ENCODE data around the gene C12orf54. TPM values are rescaled to one million over a fixed set of nuclear protein-coding genes. Genes with fewer than 3 reads are reported as not detected.

C12orf54 gene
- total RNA-seq, 1 donor from 2014 or later = 1.2 TPM

DNA sequence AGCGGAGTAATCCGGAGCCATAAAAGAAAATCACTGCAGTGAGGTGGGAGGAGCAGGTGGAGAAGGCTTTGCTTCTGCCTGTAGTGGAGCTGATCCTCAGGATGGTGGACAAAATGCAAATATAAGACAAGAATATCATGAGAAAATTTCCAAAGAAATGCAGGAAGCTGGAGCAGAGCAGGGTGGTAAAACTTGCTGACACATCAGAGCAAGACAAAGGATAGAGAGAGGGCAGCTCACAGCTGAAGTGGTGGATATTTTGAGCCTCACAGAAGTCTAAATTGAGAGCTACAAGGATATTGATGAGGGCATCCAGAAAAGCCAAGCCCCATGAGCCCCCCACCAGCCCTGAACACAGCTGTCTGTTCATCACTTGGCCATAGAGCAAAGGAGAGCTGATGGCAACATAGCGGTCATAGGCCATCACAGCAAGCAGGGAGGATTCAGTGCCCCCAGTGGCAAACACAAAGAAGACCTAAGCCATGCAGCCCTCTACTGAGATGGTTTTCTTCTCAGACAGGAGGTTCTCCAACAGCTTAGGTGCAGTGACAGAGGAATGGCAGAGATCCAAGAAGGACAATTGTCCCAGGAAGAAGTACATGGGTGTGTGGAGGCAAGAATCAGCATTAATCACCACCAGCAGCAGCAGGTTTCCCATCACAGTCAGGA is 40.0 kb upstream of the C12orf54 start:
- H3K4me1 Mint-ChIP-seq (ENCODE audit: low read depth, unreplicated experiment) = peaks cover 17% of the 10 kb centered on the region

DNA sequence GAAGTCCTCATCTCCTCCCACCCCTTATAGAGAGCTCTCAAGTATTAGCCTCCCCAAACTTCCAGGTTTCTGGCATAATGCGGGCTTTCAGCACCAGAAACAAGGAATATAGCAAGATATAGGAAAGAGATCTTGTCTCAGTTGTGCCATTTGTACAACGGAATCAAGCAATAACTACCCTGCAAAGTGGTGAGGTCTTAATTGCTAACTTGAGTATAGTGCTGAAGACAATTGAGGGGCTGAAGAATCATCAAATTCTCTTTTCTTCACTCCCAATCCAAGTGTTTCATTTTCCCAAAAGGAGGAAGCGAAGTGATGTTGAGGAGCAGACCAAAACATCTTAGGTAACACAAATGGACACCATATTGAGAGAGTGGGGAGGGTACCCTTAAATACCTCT is 36.8 kb upstream of the C12orf54 start:
- peaks cover 2% of the 10 kb centered on the region for H3K27me3 Mint-ChIP-seq (ENCODE audit: low read depth, unreplicated experiment)
- TF ChIP-seq, protein P1, sequence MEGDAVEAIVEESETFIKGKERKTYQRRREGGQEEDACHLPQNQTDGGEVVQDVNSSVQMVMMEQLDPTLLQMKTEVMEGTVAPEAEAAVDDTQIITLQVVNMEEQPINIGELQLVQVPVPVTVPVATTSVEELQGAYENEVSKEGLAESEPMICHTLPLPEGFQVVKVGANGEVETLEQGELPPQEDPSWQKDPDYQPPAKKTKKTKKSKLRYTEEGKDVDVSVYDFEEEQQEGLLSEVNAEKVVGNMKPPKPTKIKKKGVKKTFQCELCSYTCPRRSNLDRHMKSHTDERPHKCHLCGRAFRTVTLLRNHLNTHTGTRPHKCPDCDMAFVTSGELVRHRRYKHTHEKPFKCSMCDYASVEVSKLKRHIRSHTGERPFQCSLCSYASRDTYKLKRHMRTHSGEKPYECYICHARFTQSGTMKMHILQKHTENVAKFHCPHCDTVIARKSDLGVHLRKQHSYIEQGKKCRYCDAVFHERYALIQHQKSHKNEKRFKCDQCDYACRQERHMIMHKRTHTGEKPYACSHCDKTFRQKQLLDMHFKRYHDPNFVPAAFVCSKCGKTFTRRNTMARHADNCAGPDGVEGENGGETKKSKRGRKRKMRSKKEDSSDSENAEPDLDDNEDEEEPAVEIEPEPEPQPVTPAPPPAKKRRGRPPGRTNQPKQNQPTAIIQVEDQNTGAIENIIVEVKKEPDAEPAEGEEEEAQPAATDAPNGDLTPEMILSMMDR (IDR thresholded peaks at IDR 0.05; ENCODE audit: insufficient read depth, low read depth, low read length) = no peak
- TF ChIP-seq EZH2 (IDR thresholded peaks at IDR 0.05; ENCODE audit: insufficient read depth, low read length) = no peak
- H3K36me3 ChIP-seq (ENCODE audit: insufficient read depth, low read length) = no peaks in the 10 kb centered on the region

More for the DNA sequence above, 40.0 kb upstream of the C12orf54 start:
- TF ChIP-seq, protein P1 (IDR thresholded peaks at IDR 0.05; ENCODE audit: insufficient read depth, low read depth, low read length) = no peak
- no peak for TF ChIP-seq EZH2 (IDR thresholded peaks at IDR 0.05; ENCODE audit: insufficient read depth, low read length)
- H3K4me3 Mint-ChIP-seq (ENCODE audit: unreplicated experiment) = no peak overlapping the region
- no peak overlapping the region for H2AFZ ChIP-seq (ENCODE audit: low read depth, low read length)
- no peaks in the 10 kb centered on the region for H3K9me3 ChIP-seq (ENCODE audit: insufficient read depth, low read depth, low read length)
- H3K27ac ChIP-seq (ENCODE audit: low read depth, low read length) = no peak overlapping the region
- no peak overlapping the region for H3K4me2 ChIP-seq (ENCODE audit: low read length)
- FAIRE-seq (no peak), DNase-seq (ENCODE audit: low read depth) (no peak)
- H3K27me3 ChIP-seq (ENCODE audit: insufficient read depth, low read length) = no peaks in the 10 kb centered on the region
- H4K20me1 ChIP-seq (ENCODE audit: insufficient read depth, low read length) = no peaks in the 10 kb centered on the region
- no peak overlapping the region for H3K4me3 ChIP-seq (ENCODE audit: insufficient read depth, low read depth, low read length)
- H3K27me3 Mint-ChIP-seq (ENCODE audit: low read depth, unreplicated experiment) = peaks cover 2% of the 10 kb centered on the region
- H3K36me3 Mint-ChIP-seq (ENCODE audit: low read depth, unreplicated experiment) = no peaks in the 10 kb centered on the region
- no peaks in the 10 kb centered on the region for H3K9me3 Mint-ChIP-seq (ENCODE audit: unreplicated experiment)
- no peaks in the 10 kb centered on the region for H3K4me1 ChIP-seq (ENCODE audit: insufficient read depth, low read length)
- no peaks in the 10 kb centered on the region for H3K79me2 ChIP-seq (ENCODE audit: insufficient read depth, low read length)
- no peaks in the 10 kb centered on the region for H3K36me3 ChIP-seq (ENCODE audit: insufficient read depth, low read length)
- H3K27ac Mint-ChIP-seq (ENCODE audit: unreplicated experiment) = no peak overlapping the region
- no peak overlapping the region for H3K9ac ChIP-seq (ENCODE audit: low read length)

DNA sequence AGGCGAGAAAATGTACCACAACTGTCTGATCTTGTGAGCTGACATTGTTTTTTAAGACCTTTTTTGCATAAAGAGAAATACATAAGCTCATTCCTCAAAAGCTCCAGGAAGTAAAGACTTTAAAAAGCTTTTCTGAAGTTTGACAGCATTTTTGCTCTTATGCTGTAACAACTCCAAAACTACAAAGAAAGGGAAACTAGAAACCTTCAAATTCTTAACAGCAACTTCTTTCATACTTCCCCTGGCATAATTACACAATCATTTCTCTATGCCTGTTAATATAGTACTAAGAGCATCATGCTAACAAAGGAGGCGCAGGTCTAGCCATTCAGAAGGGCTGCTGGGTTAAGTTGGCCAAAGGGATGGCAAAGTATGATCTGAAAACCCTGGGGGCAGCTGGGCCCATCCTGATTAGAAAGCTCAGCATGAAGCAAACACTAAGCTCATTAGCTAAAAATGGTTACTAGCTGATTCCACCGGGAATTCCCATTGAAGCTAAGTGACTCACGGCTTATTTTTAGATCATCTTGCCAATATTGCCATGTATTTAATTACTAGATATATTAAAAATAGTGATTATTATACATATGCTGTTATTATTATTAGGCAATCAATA is 36.0 kb upstream of the C12orf54 start:
- no peaks in the 10 kb centered on the region for H3K36me3 Mint-ChIP-seq (ENCODE audit: low read depth, unreplicated experiment)
- H3K4me2 ChIP-seq (ENCODE audit: low read length) = no peak overlapping the region
- H3K4me1 ChIP-seq (ENCODE audit: insufficient read depth, low read length) = no peaks in the 10 kb centered on the region
- H3K27me3 ChIP-seq (ENCODE audit: insufficient read depth, low read length) = no peaks in the 10 kb centered on the region
- H3K27ac ChIP-seq (ENCODE audit: low read depth, low read length) = no peak overlapping the region
- H3K9me3 Mint-ChIP-seq (ENCODE audit: unreplicated experiment) = peaks cover 4% of the 10 kb centered on the region
- H3K4me3 Mint-ChIP-seq (ENCODE audit: unreplicated experiment) = no peak overlapping the region
- H2AFZ ChIP-seq (ENCODE audit: low read depth, low read length) = no peak overlapping the region
- peaks cover 4% of the 10 kb centered on the region for H3K27me3 Mint-ChIP-seq (ENCODE audit: low read depth, unreplicated experiment)
- H3K9ac ChIP-seq (ENCODE audit: low read length) = no peak overlapping the region
- TF ChIP-seq, protein P1 (IDR thresholded peaks at IDR 0.05; ENCODE audit: insufficient read depth, low read depth, low read length) = no peak
- TF ChIP-seq EZH2 (IDR thresholded peaks at IDR 0.05; ENCODE audit: insufficient read depth, low read length) = no peak
- H3K4me1 Mint-ChIP-seq (ENCODE audit: low read depth, unreplicated experiment) = peaks cover 13% of the 10 kb centered on the region
- no peak overlapping the region for H3K4me3 ChIP-seq (ENCODE audit: insufficient read depth, low read depth, low read length)
- no peak for DNase-seq (ENCODE audit: low read depth)
- H3K9me3 ChIP-seq (ENCODE audit: insufficient read depth, low read depth, low read length) = no peaks in the 10 kb centered on the region
- no peaks in the 10 kb centered on the region for H3K79me2 ChIP-seq (ENCODE audit: insufficient read depth, low read length)
- no peak overlapping the region for H3K27ac Mint-ChIP-seq (ENCODE audit: unreplicated experiment)
- no peaks in the 10 kb centered on the region for H3K36me3 ChIP-seq (ENCODE audit: insufficient read depth, low read length)
- no peak for FAIRE-seq
- H4K20me1 ChIP-seq (ENCODE audit: insufficient read depth, low read length) = no peaks in the 10 kb centered on the region

More for the DNA sequence above, 36.8 kb upstream of the C12orf54 start:
- FAIRE-seq (no peak), DNase-seq (ENCODE audit: low read depth) (no peak)
- Histone ChIP-seq H3K4me2 (ENCODE audit: low read length) (no peak overlapping the region), H3K4me3 (ENCODE audit: insufficient read depth, low read depth, low read length) (no peak overlapping the region), H3K27ac (ENCODE audit: low read depth, low read length) (no peak overlapping the region), H3K79me2 (ENCODE audit: insufficient read depth, low read length) (no peaks in the 10 kb centered on the region), H3K27me3 (ENCODE audit: insufficient read depth, low read length) (no peaks in the 10 kb centered on the region), H2AFZ (ENCODE audit: low read depth, low read length) (no peak overlapping the region), H4K20me1 (ENCODE audit: insufficient read depth, low read length) (no peaks in the 10 kb centered on the region), H3K9ac (ENCODE audit: low read length) (no peak overlapping the region), H3K4me1 (ENCODE audit: insufficient read depth, low read length) (no peaks in the 10 kb centered on the region), H3K9me3 (ENCODE audit: insufficient read depth, low read depth, low read length) (no peaks in the 10 kb centered on the region)
- Mint-ChIP-seq H3K4me1 (ENCODE audit: low read depth, unreplicated experiment) (peaks cover 17% of the 10 kb centered on the region), H3K36me3 (ENCODE audit: low read depth, unreplicated experiment) (no peaks in the 10 kb centered on the region), H3K27ac (ENCODE audit: unreplicated experiment) (no peak overlapping the region), H3K9me3 (ENCODE audit: unreplicated experiment) (peaks cover 4% of the 10 kb centered on the region), H3K4me3 (ENCODE audit: unreplicated experiment) (no peak overlapping the region)
